ENCODE results near the gene LBX2.

DNA sequence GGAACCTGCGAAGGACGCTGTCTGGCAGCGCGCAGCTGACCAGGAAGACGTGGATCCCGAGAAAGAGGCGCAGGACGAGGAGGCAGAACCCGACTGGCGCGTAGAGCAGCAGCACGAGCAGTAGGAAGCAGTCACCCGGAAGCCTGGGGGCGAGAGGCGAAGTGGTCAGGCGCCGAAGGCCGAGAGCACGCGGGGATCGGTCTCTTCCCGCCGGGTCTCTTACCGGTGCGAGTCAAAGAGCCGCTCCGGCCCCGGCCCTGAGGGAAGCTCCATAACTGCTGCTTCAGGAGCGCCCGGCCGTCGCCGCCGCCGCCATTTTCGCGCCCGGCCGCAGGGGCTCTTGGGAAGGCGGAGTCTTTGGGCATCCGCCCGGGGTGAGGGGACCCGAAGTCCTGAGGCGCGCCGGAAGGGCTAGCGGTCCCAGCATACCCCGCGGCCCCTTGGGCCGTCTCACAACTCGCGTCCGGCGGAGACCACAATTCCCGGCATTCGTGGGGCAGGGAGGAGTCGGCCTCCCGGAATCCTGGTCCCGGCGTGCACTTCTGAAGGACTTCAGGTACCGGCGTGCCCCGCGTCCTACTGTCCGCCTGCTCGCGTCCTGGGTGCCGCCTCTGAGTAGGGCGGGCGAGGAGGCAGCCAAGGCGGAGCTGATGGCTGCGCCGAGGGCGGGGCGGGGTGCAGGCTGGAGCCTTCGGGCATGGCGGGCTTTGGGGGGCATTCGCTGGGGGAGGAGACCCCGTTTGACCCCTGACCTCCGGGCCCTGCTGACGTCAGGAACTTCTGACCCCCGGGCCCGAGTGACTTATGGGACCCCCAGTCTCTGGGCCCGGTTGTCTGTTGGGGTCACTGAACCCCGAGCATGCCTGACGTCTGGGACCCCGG is 30.2 kb upstream of the LBX2 start, which contains the start of the genes AUP1 and HTRA2:
- TF ChIP-seq, protein P1, sequence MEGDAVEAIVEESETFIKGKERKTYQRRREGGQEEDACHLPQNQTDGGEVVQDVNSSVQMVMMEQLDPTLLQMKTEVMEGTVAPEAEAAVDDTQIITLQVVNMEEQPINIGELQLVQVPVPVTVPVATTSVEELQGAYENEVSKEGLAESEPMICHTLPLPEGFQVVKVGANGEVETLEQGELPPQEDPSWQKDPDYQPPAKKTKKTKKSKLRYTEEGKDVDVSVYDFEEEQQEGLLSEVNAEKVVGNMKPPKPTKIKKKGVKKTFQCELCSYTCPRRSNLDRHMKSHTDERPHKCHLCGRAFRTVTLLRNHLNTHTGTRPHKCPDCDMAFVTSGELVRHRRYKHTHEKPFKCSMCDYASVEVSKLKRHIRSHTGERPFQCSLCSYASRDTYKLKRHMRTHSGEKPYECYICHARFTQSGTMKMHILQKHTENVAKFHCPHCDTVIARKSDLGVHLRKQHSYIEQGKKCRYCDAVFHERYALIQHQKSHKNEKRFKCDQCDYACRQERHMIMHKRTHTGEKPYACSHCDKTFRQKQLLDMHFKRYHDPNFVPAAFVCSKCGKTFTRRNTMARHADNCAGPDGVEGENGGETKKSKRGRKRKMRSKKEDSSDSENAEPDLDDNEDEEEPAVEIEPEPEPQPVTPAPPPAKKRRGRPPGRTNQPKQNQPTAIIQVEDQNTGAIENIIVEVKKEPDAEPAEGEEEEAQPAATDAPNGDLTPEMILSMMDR (IDR thresholded peaks at IDR 0.05) = no peak
- peak; percentile 96 for TF ChIP-seq POLR2AphosphoS5 (IDR thresholded peaks at IDR 0.05; ENCODE audit: low read depth, low read length)
- peak; percentile 85; the same call in 1 of the 2 replicates for TF ChIP-seq SIN3A (IDR thresholded peaks at IDR 0.05; ENCODE audit: borderline replicate concordance, insufficient read depth, low read depth, low read length)
- TF ChIP-seq, protein P2, sequence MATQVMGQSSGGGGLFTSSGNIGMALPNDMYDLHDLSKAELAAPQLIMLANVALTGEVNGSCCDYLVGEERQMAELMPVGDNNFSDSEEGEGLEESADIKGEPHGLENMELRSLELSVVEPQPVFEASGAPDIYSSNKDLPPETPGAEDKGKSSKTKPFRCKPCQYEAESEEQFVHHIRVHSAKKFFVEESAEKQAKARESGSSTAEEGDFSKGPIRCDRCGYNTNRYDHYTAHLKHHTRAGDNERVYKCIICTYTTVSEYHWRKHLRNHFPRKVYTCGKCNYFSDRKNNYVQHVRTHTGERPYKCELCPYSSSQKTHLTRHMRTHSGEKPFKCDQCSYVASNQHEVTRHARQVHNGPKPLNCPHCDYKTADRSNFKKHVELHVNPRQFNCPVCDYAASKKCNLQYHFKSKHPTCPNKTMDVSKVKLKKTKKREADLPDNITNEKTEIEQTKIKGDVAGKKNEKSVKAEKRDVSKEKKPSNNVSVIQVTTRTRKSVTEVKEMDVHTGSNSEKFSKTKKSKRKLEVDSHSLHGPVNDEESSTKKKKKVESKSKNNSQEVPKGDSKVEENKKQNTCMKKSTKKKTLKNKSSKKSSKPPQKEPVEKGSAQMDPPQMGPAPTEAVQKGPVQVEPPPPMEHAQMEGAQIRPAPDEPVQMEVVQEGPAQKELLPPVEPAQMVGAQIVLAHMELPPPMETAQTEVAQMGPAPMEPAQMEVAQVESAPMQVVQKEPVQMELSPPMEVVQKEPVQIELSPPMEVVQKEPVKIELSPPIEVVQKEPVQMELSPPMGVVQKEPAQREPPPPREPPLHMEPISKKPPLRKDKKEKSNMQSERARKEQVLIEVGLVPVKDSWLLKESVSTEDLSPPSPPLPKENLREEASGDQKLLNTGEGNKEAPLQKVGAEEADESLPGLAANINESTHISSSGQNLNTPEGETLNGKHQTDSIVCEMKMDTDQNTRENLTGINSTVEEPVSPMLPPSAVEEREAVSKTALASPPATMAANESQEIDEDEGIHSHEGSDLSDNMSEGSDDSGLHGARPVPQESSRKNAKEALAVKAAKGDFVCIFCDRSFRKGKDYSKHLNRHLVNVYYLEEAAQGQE (IDR thresholded peaks at IDR 0.05; ENCODE audit: insufficient read depth in 1 of 2, low read depth in 2 of 2, low read length in 1 of 2) = no peak

Data from Panc1 (cell line).